Astrocyte (in vitro differentiated cells and primary cell): ENCODE results near the gene S1PR5.
"Not testable (repeated sequence)": the region's sequence is repeated elsewhere in the genome, so short reads cannot be mapped to it uniquely, and the experiment has no call there.

ENCODE experiments used
- CTCF ChIP-seq: IDR thresholded peaks from 2 replicates; pipeline ENCODE4 v1.5.1; 2011; ENCODE audit warnings: low read depth, mild to moderate bottlenecking, inconsistent platforms, low read length, moderate library complexity; ENCODE audit not compliant: insufficient read depth
- EZH2 ChIP-seq: IDR thresholded peaks from 2 replicates; pipeline ENCODE4 v1.6.1; 2012; ENCODE audit warnings: mild to moderate bottlenecking, low read length, inconsistent platforms; ENCODE audit not compliant: insufficient read depth

DNA sequence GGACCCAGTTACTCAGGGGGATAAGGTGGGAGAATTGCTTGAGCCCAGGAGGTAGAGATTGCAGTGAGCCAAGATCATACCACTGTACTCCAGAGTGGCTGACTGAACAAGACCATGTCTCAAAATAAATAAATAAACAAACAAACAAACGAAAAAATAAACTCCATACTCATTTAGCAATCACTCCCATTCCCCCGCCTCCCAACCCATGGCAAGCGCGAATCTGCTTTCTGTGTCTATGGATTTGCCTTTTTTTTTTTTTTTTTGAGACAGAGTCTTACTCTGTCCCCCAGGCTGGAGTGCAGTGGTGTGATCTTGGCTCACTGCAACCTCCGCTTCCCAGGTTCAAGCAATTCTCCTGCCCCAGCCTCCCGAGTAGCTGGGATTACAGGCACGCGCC lies 9.6 kb upstream of the S1PR5 start:
- TF ChIP-seq CTCF, EZH2: not testable (repeated sequence)
